ENCODE results near the gene UNK. TPM values are rescaled to one million over a fixed set of nuclear protein-coding genes. Genes with fewer than 3 reads are reported as not detected.

UNK gene
- total RNA-seq, 2 experiments from 2014 or later: 33.7 to 36.1 TPM

GRCh38 chr17:75739801-75740200, 44.8 kb upstream of the UNK start:
- H3K27ac ChIP-seq (ENCODE audit: low read depth in 1 of 2, low read length in 2 of 2): no peak overlapping the region
- no peaks in the 10 kb centered on the region for H3K9me3 ChIP-seq (ENCODE audit: control insufficient read depth in 1 of 2, insufficient read depth in 1 of 2, low read length in 2 of 2)
- ATAC-seq (ENCODE audit: poor library complexity) (no peak), DNase-seq (peak in 1 of 14 experiments; percentile 18)
- H3K4me3 Mint-ChIP-seq: no peak overlapping the region
- peaks cover 3% of the 10 kb centered on the region for H3K4me1 ChIP-seq (ENCODE audit: insufficient read depth, low read length)
- H3K4me3 ChIP-seq (ENCODE audit: low read length): no peak overlapping the region
- TF ChIP-seq CTCF (IDR thresholded peaks at IDR 0.05): no peak
- ChIA-PET POLR2A (no interaction called here), CTCF (interaction anchor here (1.7 kb wide), 1 partner anchor 8 kb away, joined by 4 read pairs; no protein-coding TSS in a partner anchor)
- H3K4me1 Mint-ChIP-seq (ENCODE audit: low read depth): no peaks in the 10 kb centered on the region
- H3K27me3 Mint-ChIP-seq: no peaks in the 10 kb centered on the region
- no peaks in the 10 kb centered on the region for H3K36me3 ChIP-seq (ENCODE audit: insufficient read depth, low read length)
- H3K27ac Mint-ChIP-seq: no peak overlapping the region
- H3K9me3 Mint-ChIP-seq: no peaks in the 10 kb centered on the region
- no peaks in the 10 kb centered on the region for H3K36me3 Mint-ChIP-seq (ENCODE audit: low read depth)
- H3K27me3 ChIP-seq (ENCODE audit: control insufficient read depth in 1 of 2, insufficient read depth in 2 of 2, low read length in 2 of 2): no peaks in the 10 kb centered on the region
- intact Hi-C loops (cut with DNase I, micrococcal nuclease): no loop called here

GRCh38 chr17:75740215-75740614, 44.4 kb upstream of the UNK start:
- Histone ChIP-seq H3K4me1 (ENCODE audit: insufficient read depth, low read length) (peaks cover 3% of the 10 kb centered on the region), H3K4me3 (ENCODE audit: low read length) (no peak overlapping the region), H3K36me3 (ENCODE audit: insufficient read depth, low read length) (no peaks in the 10 kb centered on the region), H3K27me3 (ENCODE audit: control insufficient read depth in 1 of 2, insufficient read depth in 2 of 2, low read length in 2 of 2) (no peaks in the 10 kb centered on the region), H3K27ac (ENCODE audit: low read depth in 1 of 2, low read length in 2 of 2) (no peak overlapping the region), H3K9me3 (ENCODE audit: control insufficient read depth in 1 of 2, insufficient read depth in 1 of 2, low read length in 2 of 2) (no peaks in the 10 kb centered on the region)
- DNase-seq: no peak
- no peaks in the 10 kb centered on the region for H3K27me3 Mint-ChIP-seq
- intact Hi-C loops (cut with DNase I, micrococcal nuclease): no loop called here
- no peak for TF ChIP-seq CTCF (IDR thresholded peaks at IDR 0.05)
- no peaks in the 10 kb centered on the region for H3K9me3 Mint-ChIP-seq
- H3K27ac Mint-ChIP-seq: no peak overlapping the region
- H3K36me3 Mint-ChIP-seq (ENCODE audit: low read depth): no peaks in the 10 kb centered on the region
- CTCF ChIA-PET: no interaction called here
- H3K4me1 Mint-ChIP-seq (ENCODE audit: low read depth): no peaks in the 10 kb centered on the region
- POLR2A ChIA-PET: no interaction called here
- no peak for ATAC-seq (ENCODE audit: poor library complexity)
- no peak overlapping the region for H3K4me3 Mint-ChIP-seq

- ATAC-seq (ENCODE audit: poor library complexity): no peak
- H3K36me3 ChIP-seq (ENCODE audit: insufficient read depth, low read length): no peaks in the 10 kb centered on the region
- no peaks in the 10 kb centered on the region for H3K36me3 Mint-ChIP-seq (ENCODE audit: low read depth)
- POLR2A ChIA-PET: no interaction called here
- H3K9me3 Mint-ChIP-seq: no peaks in the 10 kb centered on the region
- H3K9me3 ChIP-seq (ENCODE audit: control insufficient read depth in 1 of 2, insufficient read depth in 1 of 2, low read length in 2 of 2): no peaks in the 10 kb centered on the region
- H3K27me3 Mint-ChIP-seq: no peaks in the 10 kb centered on the region
- H3K4me1 ChIP-seq (ENCODE audit: insufficient read depth, low read length): peaks cover 3% of the 10 kb centered on the region
- no peak overlapping the region for H3K27ac Mint-ChIP-seq
- no peaks in the 10 kb centered on the region for H3K4me1 Mint-ChIP-seq (ENCODE audit: low read depth)
- intact Hi-C loops (cut with DNase I, micrococcal nuclease): no loop called here
- H3K4me3 Mint-ChIP-seq: no peak overlapping the region
- no peak overlapping the region for H3K27ac ChIP-seq (ENCODE audit: low read depth in 1 of 2, low read length in 2 of 2)
- no peak for TF ChIP-seq CTCF (IDR thresholded peaks at IDR 0.05)
- no peaks in the 10 kb centered on the region for H3K27me3 ChIP-seq (ENCODE audit: control insufficient read depth in 1 of 2, insufficient read depth in 2 of 2, low read length in 2 of 2)
- peak in 1 of 14 experiments; percentile 12 for DNase-seq
- CTCF ChIA-PET: interaction anchor here (1.5 kb wide), 1 partner anchor 13 kb away, joined by 3 read pairs; no protein-coding TSS in a partner anchor
- H3K4me3 ChIP-seq (ENCODE audit: low read length): no peak overlapping the region
Observed at GRCh38 chr17:75740631-75741077, 44.0 kb upstream of the UNK start.

All from CD4-positive, alpha-beta T cell (primary cell).